ENCODE results near the gene PTGFRN. TPM values are rescaled to one million over a fixed set of nuclear protein-coding genes. Genes with fewer than 3 reads are reported as not detected.

Gene PTGFRN
- total RNA-seq, 2 donors from 2014 or later, result 37.1 to 70.7 TPM

- Histone ChIP-seq H3K9me3 (no peaks in the 10 kb centered on the region), H3K4me1 (replicated peaks) (no peaks in the 10 kb centered on the region), H3K4me3 (no peak overlapping the region), H3K27ac (no peak overlapping the region), H3K27me3 (replicated peaks; ENCODE audit: insufficient read depth) (no peaks in the 10 kb centered on the region), H3K36me3 (no peaks in the 10 kb centered on the region)
- intact Hi-C loops (cut with DNase I), result no loop called here
- TF ChIP-seq CTCF (IDR thresholded peaks at IDR 0.05), result no peak
- TF ChIP-seq POLR2AphosphoS5 (IDR thresholded peaks at IDR 0.05), result no peak
- 90% methylated on average over 1 of the region's 1 CpG for WGBS
- no peak for DNase-seq (ENCODE audit: low spot score)
These were observed 87.3 kb downstream of the PTGFRN start for GRCh38 chr1:116997066-116997465.

- no peaks in the 10 kb centered on the region for H3K27me3 ChIP-seq (replicated peaks; ENCODE audit: insufficient read depth)
- intact Hi-C loops (cut with DNase I), result no loop called here
- TF ChIP-seq POLR2A (IDR thresholded peaks at IDR 0.05), result no peak
- TF ChIP-seq CTCF (IDR thresholded peaks at IDR 0.05), result no peak
- TF ChIP-seq POLR2AphosphoS5 (IDR thresholded peaks at IDR 0.05), result no peak
These were observed 87.9 kb downstream of the PTGFRN start for GRCh38 chr1:116997636-116998035.

GRCh38 chr1:116999596-116999995 is 89.9 kb downstream of the PTGFRN start:
- WGBS, result 83% methylated on average over 3 of the region's 3 CpGs
- no peaks in the 10 kb centered on the region for H3K27me3 ChIP-seq (replicated peaks; ENCODE audit: insufficient read depth)
- H3K36me3 ChIP-seq, result no peaks in the 10 kb centered on the region
- TF ChIP-seq POLR2AphosphoS5 (IDR thresholded peaks at IDR 0.05) (no peak), POLR2A (IDR thresholded peaks at IDR 0.05) (no peak), CTCF (IDR thresholded peaks at IDR 0.05) (no peak)
- no peak for DNase-seq (ENCODE audit: low spot score)
- H3K27ac ChIP-seq, result no peak overlapping the region
- no peaks in the 10 kb centered on the region for H3K9me3 ChIP-seq
- intact Hi-C loops (cut with DNase I), result no loop called here
- H3K4me3 ChIP-seq, result no peak overlapping the region
- H3K4me1 ChIP-seq (replicated peaks), result no peaks in the 10 kb centered on the region

More at GRCh38 chr1:116997636-116998035, 87.9 kb downstream of the PTGFRN start:
- H3K27ac ChIP-seq, result no peak overlapping the region
- no peak overlapping the region for H3K4me3 ChIP-seq
- no peaks in the 10 kb centered on the region for H3K9me3 ChIP-seq
- H3K36me3 ChIP-seq, result no peaks in the 10 kb centered on the region
- no peaks in the 10 kb centered on the region for H3K4me1 ChIP-seq (replicated peaks)
- DNase-seq (ENCODE audit: low spot score), result no peak

- H3K27ac ChIP-seq, result no peak overlapping the region
- intact Hi-C loops (cut with DNase I), result no loop called here
- no peaks in the 10 kb centered on the region for H3K36me3 ChIP-seq
- H3K9me3 ChIP-seq, result no peaks in the 10 kb centered on the region
- H3K4me3 ChIP-seq, result no peak overlapping the region
- no peak for DNase-seq (ENCODE audit: low spot score)
- H3K27me3 ChIP-seq (replicated peaks; ENCODE audit: insufficient read depth), result no peaks in the 10 kb centered on the region
- TF ChIP-seq CTCF (IDR thresholded peaks at IDR 0.05), result no peak
- TF ChIP-seq POLR2AphosphoS5 (IDR thresholded peaks at IDR 0.05), result no peak
- TF ChIP-seq POLR2A (IDR thresholded peaks at IDR 0.05), result no peak
- WGBS, result 67% methylated on average over 2 of the region's 2 CpGs
- no peaks in the 10 kb centered on the region for H3K4me1 ChIP-seq (replicated peaks)
These were observed 90.4 kb downstream of the PTGFRN start for GRCh38 chr1:117000142-117000541.

GRCh38 chr1:117001254-117001927 is 91.7 kb downstream of the PTGFRN start, which contains the start of gene CD101:
Gene CD101 (plus strand): TSS chr1:117001760. CDS start chr1:117001818, 58 bp downstream.
- Histone ChIP-seq H3K36me3 (no peaks in the 10 kb centered on the region), H3K27me3 (replicated peaks; ENCODE audit: insufficient read depth) (no peaks in the 10 kb centered on the region), H3K9me3 (no peaks in the 10 kb centered on the region), H3K4me3 (no peak within 1 kb of the TSS), H3K27ac (no peak within 1 kb of the TSS), H3K4me1 (replicated peaks) (no peaks in the 10 kb centered on the region)
- intact Hi-C loops (cut with DNase I), result no loop called here
- TF ChIP-seq POLR2AphosphoS5 (IDR thresholded peaks at IDR 0.05), result no peak
- TF ChIP-seq POLR2A (IDR thresholded peaks at IDR 0.05), result no peak
- TF ChIP-seq CTCF (IDR thresholded peaks at IDR 0.05), result no peak
- WGBS, result 80% methylated on average over 3 of the region's 3 CpGs
- DNase-seq (ENCODE audit: low spot score), result no peak
